Measurements from ENCODE around the gene DNAJC5G. TPM values are rescaled to one million over a fixed set of nuclear protein-coding genes. Genes with fewer than 3 reads are reported as not detected.
"Not testable (repeated sequence)": the region's sequence is repeated elsewhere in the genome, so short reads cannot be mapped to it uniquely, and the experiment has no call there.

DNAJC5G gene
- total and polyA plus RNA-seq, 10 donors: not detected

DNA sequence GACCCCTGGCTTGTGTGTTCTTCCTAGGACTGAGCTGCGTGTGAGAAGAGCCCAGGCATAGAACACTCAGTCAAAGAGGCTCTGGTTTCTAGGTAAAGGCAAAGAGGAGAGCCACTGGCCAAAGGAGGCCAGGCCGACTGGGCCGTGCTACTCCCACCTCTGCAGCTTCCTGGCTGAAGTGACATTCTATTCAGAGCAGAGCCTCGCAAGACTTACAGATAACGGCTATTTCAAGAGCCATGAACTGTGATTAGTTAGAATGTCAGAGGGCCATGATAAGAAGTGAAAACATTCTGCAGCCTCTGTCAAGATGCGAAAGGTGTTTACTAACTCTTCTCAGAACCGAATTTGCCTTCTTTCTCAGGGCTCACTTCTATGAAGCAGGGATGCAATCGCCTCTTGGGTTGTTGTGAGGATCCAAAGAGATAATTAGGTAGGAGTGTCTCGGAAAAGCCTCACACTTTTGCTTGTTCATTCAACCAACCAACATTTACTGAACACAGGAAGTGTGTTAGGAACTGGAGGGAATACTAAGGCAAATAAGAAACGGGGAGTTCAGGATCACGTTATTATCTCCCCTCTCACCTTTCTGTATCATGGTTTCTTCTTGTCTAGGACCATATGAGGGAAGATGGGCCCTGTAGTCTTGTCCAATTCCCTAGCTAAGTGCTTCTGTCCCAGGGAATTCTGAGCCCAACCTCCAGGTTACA is 3.4 kb upstream of the DNAJC5G start:
- Histone ChIP-seq H3K36me3 (no peaks in the 10 kb centered on the region), H3K27ac (no peak overlapping the region), H3K4me1 (no peaks in the 10 kb centered on the region), H3K27me3 (replicated peaks in 1 of 7) (peaks cover 0 to 29% (median 0%) of the 10 kb centered on the region in 7 donors), H3K9me3 (no peaks in the 10 kb centered on the region), H3K4me3 (no peak overlapping the region)
- no peak for DNase-seq
- TF ChIP-seq, protein P1, sequence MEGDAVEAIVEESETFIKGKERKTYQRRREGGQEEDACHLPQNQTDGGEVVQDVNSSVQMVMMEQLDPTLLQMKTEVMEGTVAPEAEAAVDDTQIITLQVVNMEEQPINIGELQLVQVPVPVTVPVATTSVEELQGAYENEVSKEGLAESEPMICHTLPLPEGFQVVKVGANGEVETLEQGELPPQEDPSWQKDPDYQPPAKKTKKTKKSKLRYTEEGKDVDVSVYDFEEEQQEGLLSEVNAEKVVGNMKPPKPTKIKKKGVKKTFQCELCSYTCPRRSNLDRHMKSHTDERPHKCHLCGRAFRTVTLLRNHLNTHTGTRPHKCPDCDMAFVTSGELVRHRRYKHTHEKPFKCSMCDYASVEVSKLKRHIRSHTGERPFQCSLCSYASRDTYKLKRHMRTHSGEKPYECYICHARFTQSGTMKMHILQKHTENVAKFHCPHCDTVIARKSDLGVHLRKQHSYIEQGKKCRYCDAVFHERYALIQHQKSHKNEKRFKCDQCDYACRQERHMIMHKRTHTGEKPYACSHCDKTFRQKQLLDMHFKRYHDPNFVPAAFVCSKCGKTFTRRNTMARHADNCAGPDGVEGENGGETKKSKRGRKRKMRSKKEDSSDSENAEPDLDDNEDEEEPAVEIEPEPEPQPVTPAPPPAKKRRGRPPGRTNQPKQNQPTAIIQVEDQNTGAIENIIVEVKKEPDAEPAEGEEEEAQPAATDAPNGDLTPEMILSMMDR (IDR thresholded peaks at IDR 0.05 in 8 of 11, conservative IDR thresholded peaks at IDR 0.05 in 3 of 11): no peak
- no peak for TF ChIP-seq POLR2A (IDR thresholded peaks at IDR 0.05)
- TF ChIP-seq POLR2AphosphoS5 (IDR thresholded peaks at IDR 0.05): no peak
- 71 to 76% (median 76%) methylated on average over 11 of the region's 11 CpGs for WGBS, 5 donors
- intact Hi-C loops (cut with DNase I; ENCODE audit: low total_unique reads): loop anchor here (10.0 kb wide), 1 partner anchor 307 kb away; no protein-coding TSS in a partner anchor

DNA sequence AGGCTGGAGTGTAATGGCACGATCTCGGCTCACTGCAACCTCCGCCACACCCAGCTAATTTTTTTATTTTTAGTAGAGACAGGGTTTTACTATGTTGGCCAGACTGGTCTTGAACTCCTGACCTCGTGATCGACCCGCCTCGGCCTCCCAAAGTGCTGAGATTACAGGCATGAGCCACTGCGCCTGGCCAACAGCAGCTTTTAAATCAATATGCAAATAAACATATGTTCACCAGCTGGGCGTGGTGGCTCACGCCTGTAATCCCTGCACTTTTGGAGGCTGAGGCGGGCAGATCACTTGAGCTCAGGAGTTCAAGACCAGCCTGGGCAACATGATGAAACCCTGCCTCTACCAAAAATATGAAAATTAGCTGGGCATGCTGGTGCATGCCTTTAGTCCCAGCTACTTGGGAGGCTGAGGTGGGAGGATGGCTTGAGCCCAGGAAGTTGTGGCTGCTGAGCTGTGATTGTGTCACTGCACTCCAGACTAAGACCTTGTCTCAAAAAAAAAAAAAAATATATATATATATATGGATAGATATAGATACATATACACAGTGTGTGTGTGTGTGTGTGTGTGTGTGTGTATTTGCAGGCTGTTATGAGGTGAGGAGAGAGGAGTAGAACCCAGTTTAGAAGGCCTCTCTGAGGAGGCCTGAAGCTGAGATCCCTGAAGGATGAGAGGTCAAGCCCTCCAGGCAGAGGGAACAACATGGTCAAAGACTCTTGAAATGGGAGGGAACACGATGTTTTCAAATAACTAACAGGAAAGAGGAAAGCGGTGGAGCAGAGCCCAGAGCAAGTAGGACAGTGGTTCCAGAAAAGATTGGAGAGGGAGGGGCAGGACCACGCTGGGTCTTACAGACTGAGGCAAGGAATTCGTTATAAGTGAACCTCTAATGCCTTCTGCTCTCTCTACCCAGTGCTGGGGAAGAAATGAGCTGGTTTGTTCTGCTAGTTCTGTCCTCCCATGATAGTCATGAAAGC is 2.4 kb upstream of the DNAJC5G start:
- peaks cover 0 to 26% (median 0%) of the 10 kb centered on the region in 7 donors for H3K27me3 ChIP-seq (replicated peaks in 1 of 7)
- WGBS, 5 donors: 77 to 85% (median 82%) methylated on average over 15 of the region's 15 CpGs
- not testable (repeated sequence) for H3K36me3 ChIP-seq, DNase-seq, H3K4me3 ChIP-seq, H3K4me1 ChIP-seq, H3K27ac ChIP-seq, H3K9me3 ChIP-seq
- intact Hi-C loops (cut with DNase I; ENCODE audit: low total_unique reads): loop anchor here (10.0 kb wide), 1 partner anchor 308 kb away; no protein-coding TSS in a partner anchor

DNA sequence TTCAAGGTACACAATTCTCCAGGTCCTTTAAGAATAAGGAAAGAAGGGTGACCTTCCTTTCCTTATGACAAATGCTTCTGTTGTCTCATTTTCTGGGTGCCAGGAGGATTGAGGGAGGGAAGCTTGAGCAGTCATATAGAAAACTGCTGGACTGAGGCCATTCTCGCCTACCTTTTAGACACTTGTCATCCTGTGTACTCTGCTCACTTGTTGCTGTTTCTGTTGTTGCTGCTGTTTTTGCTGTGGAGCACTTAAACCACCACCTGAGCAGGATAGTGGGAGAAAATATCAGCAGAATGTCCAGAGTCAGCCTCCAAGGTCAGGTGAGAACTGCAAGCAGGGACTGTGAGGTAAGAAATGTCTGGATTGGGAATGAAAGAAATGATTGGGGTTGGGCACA is 2.8 kb downstream of the DNAJC5G start:
- Histone ChIP-seq H3K27me3 (replicated peaks in 1 of 7) (peaks cover 0 to 18% (median 0%) of the 10 kb centered on the region in 7 donors), H3K4me1 (peaks cover 5 to 10% (median 8%) of the 10 kb centered on the region in 6 donors), H3K36me3 (no peaks in the 10 kb centered on the region), H3K27ac (no peak overlapping the region), H3K9me3 (no peaks in the 10 kb centered on the region), H3K4me3 (no peak overlapping the region)
- DNase-seq: no peak
- 63 to 78% (median 73%) methylated on average over 1 of the region's 1 CpG for WGBS, 5 donors
- TF ChIP-seq, protein P1 (IDR thresholded peaks at IDR 0.05 in 8 of 11, conservative IDR thresholded peaks at IDR 0.05 in 3 of 11): no peak
- intact Hi-C loops (cut with DNase I; ENCODE audit: low total_unique reads): loop anchor here (5.0 to 10.0 kb wide), 2 partner anchors 181 to 313 kb away; no protein-coding TSS in a partner anchor

DNA sequence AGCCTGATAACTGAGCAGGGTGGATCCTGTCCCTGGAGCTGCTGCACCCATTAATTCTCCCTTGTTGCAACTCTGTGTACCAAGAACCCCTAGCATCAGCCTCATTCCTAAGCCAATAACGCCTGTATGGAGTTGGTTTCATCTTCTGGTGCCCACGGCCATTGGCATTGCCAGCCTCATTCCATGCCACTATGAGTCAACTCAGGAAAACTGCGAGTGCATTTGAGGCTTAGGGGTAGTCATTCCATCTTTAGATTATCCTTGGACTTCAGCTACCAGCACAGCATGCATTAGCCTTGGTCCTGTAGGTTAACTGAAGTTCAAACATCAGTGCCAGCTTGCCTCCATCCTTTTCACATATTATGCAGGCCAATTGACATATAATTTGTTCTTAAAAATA is 5.6 kb downstream of the DNAJC5G start:
- no peaks in the 10 kb centered on the region for H3K36me3 ChIP-seq
- no peak overlapping the region for H3K27ac ChIP-seq
- intact Hi-C loops (cut with DNase I; ENCODE audit: low total_unique reads): no loop called here
- H3K27me3 ChIP-seq (replicated peaks in 1 of 7): peaks cover 0 to 19% (median 0%) of the 10 kb centered on the region in 7 donors
- no peak overlapping the region for H3K4me3 ChIP-seq
- no peaks in the 10 kb centered on the region for H3K9me3 ChIP-seq
- WGBS, 5 donors: 58 to 81% (median 70%) methylated on average over 3 of the region's 3 CpGs
- DNase-seq: no peak
- TF ChIP-seq, protein P1 (IDR thresholded peaks at IDR 0.05 in 8 of 11, conservative IDR thresholded peaks at IDR 0.05 in 3 of 11): no peak
- TF ChIP-seq POLR2AphosphoS5 (IDR thresholded peaks at IDR 0.05): no peak
- TF ChIP-seq POLR2A (IDR thresholded peaks at IDR 0.05): no peak
- peaks cover 5 to 10% (median 8%) of the 10 kb centered on the region in 6 donors for H3K4me1 ChIP-seq
